WTC11 (cell line): ENCODE data around the gene PRR35. TPM values are rescaled to one million over a fixed set of nuclear protein-coding genes. Genes with fewer than 3 reads are reported as not detected.

Experiments used
- ATAC-seq: fragments of 200-7000 bp; cut with Tn5 transposase; 2 replicates; pipeline ENCODE4 v1.10.0; 2021; ENCODE audit warnings: mild to moderate bottlenecking, moderate library complexity
- CTCF ChIA-PET: fragments of 300-600 bp; sonication (Branson Sonifier 250); formaldehyde crosslinking; loops from one replicate; lab custom pipeline; 2021; ENCODE audit warnings: antibody characterized with exemption; lab: Charles Lee
- POLR2A ChIA-PET: fragments of 350-600 bp; sonication (Branson Sonifier 250); formaldehyde crosslinking; loops from one replicate; lab custom pipeline; 2021; ENCODE audit warnings: antibody characterized with exemption; lab: Charles Lee
- DNase-seq: peaks from one replicate; pipeline ENCODE4 v3.0.0; 2021; ENCODE audit warnings: low spot score
- H3K27ac Mint-ChIP-seq: 2 replicates; pipeline ENCODE4 v1.8.0; 2021; ENCODE audit warnings: mixed read lengths
- H3K27me3 Mint-ChIP-seq: 2 replicates; pipeline ENCODE4 v1.8.0; 2021; ENCODE audit warnings: low read depth, mild to moderate bottlenecking, moderate library complexity, mixed read lengths
- H3K36me3 Mint-ChIP-seq: 2 replicates; pipeline ENCODE4 v1.8.0; 2021; ENCODE audit warnings: mixed read lengths
- H3K4me1 Mint-ChIP-seq: 2 replicates; pipeline ENCODE4 v1.8.0; 2022; ENCODE audit warnings: mixed read lengths
- H3K4me3 Mint-ChIP-seq: 2 replicates; pipeline ENCODE4 v1.8.0; 2021; ENCODE audit warnings: mild to moderate bottlenecking, moderate library complexity, mixed read lengths
- H3K9me3 Mint-ChIP-seq: 2 replicates; pipeline ENCODE4 v1.8.0; 2021; ENCODE audit warnings: mixed read lengths
- E2F5 ChIP-seq: sonication (generic); formaldehyde crosslinking; IDR thresholded peaks from 2 replicates; pipeline ENCODE4 v1.8.1; 2022; ENCODE audit warnings: mild to moderate bottlenecking, moderate library complexity, missing genetic modification reagents
- ELF4 ChIP-seq: sonication (generic); formaldehyde crosslinking; IDR thresholded peaks from 2 replicates; pipeline ENCODE4 v1.8.1; 2022; ENCODE audit warnings: low read depth, mild to moderate bottlenecking, moderate library complexity, missing genetic modification reagents
- EMX1 ChIP-seq: fragments of 250-450 bp; sonication (Bioruptor Pico); IDR thresholded peaks from 2 replicates; pipeline ENCODE4 v1.8.0; 2021; ENCODE audit warnings: mild to moderate bottlenecking
- FOXP4 ChIP-seq: sonication (generic); formaldehyde crosslinking; IDR thresholded peaks from 2 replicates; pipeline ENCODE4 v1.8.0; 2022; ENCODE audit warnings: mild to moderate bottlenecking, missing genetic modification reagents
- GABPB1 ChIP-seq: sonication (generic); formaldehyde crosslinking; IDR thresholded peaks from 2 replicates; pipeline ENCODE4 v1.8.1; 2023; ENCODE audit warnings: mild to moderate bottlenecking, missing genetic modification reagents
- HMGXB4 ChIP-seq: sonication (generic); formaldehyde crosslinking; IDR thresholded peaks from 2 replicates; pipeline ENCODE4 v1.8.1; 2023; ENCODE audit warnings: mild to moderate bottlenecking, moderate library complexity, missing genetic modification reagents
- IRF1 ChIP-seq: sonication (generic); formaldehyde crosslinking; IDR thresholded peaks from 2 replicates; pipeline ENCODE4 v1.8.0; 2023; ENCODE audit warnings: missing genetic modification reagents
- JUN ChIP-seq: sonication (generic); formaldehyde crosslinking; IDR thresholded peaks from 2 replicates; pipeline ENCODE4 v1.8.0; 2023; ENCODE audit warnings: mild to moderate bottlenecking, missing genetic modification reagents
- PRDM15 ChIP-seq: sonication (generic); formaldehyde crosslinking; IDR thresholded peaks from 2 replicates; pipeline ENCODE4 v1.8.0; 2022; ENCODE audit warnings: missing genetic modification reagents
- USF1 ChIP-seq: sonication (generic); formaldehyde crosslinking; IDR thresholded peaks from 2 replicates; pipeline ENCODE4 v1.8.0; 2022; ENCODE audit warnings: mild to moderate bottlenecking, missing genetic modification reagents
- ZSCAN18 ChIP-seq: fragments of 250-450 bp; sonication (Bioruptor Pico); IDR thresholded peaks from 2 replicates; pipeline ENCODE4 v2.1.2; 2022; ENCODE audit warnings: mild to moderate bottlenecking, moderate library complexity
- total RNA-seq: library from RNA; stranded (reverse); gene quantifications from 3 replicates; pipeline ENCODE4 v1.2.3, GENCODE V29; 2021

The PRR35 gene
- total RNA-seq, 1 experiment from 2014 or later: 0.72 TPM

GRCh38 chr16:560701-561412, 663 bp downstream of the PRR35 start:
- no peaks in the 10 kb centered on the region for H3K9me3 Mint-ChIP-seq

DNA sequence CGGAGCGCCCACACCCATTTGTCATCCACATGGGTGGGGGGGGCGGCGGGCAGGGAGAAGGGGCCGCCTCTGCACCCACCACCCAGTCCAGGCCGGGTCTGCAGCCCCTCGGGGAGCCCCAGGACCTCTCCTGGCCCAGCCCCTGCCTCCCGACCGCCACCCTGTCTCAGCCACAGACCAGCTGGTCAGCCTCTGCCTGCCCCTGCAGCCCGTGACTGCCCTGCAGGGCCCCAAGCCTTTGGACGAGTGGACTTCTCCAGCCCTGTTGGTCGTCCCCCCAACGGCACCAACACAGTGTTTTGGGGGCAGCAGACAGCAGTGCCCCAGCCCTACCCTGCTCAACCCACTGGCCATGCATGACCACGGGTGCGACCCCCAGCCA, 1.2 kb downstream of the PRR35 start:
- peaks cover 29% of the 10 kb centered on the region for H3K27me3 Mint-ChIP-seq
- no peak overlapping the region for H3K4me3 Mint-ChIP-seq
- no peak for DNase-seq
- TF ChIP-seq E2F5 (CRISPR knock-in tag): no peak
- TF ChIP-seq EMX1 (CRISPR knock-in tag): no peak
- no peak for TF ChIP-seq USF1
- no peak overlapping the region for H3K27ac Mint-ChIP-seq
- peaks cover 4% of the 10 kb centered on the region for H3K4me1 Mint-ChIP-seq
- H3K36me3 Mint-ChIP-seq: no peaks in the 10 kb centered on the region
- ATAC-seq: no peak
- POLR2A ChIA-PET: no interaction called here
- no peaks in the 10 kb centered on the region for H3K9me3 Mint-ChIP-seq
- CTCF ChIA-PET: no interaction called here

More at GRCh38 chr16:560701-561412, 663 bp downstream of the PRR35 start:
- TF ChIP-seq FOXP4 (no peak), PRDM15 (CRISPR knock-in tag) (no peak), ELF4 (CRISPR knock-in tag) (no peak), HMGXB4 (CRISPR knock-in tag) (no peak)
- Mint-ChIP-seq H3K36me3 (no peaks in the 10 kb centered on the region), H3K27ac (no peak overlapping the region), H3K4me1 (peaks cover 3% of the 10 kb centered on the region; the same call in 1 of the 2 replicates), H3K27me3 (peaks cover 29% of the 10 kb centered on the region), H3K4me3 (no peak overlapping the region)
- POLR2A ChIA-PET: no interaction called here
- no peak for ATAC-seq
- CTCF ChIA-PET: no interaction called here
- no peak for DNase-seq

DNA sequence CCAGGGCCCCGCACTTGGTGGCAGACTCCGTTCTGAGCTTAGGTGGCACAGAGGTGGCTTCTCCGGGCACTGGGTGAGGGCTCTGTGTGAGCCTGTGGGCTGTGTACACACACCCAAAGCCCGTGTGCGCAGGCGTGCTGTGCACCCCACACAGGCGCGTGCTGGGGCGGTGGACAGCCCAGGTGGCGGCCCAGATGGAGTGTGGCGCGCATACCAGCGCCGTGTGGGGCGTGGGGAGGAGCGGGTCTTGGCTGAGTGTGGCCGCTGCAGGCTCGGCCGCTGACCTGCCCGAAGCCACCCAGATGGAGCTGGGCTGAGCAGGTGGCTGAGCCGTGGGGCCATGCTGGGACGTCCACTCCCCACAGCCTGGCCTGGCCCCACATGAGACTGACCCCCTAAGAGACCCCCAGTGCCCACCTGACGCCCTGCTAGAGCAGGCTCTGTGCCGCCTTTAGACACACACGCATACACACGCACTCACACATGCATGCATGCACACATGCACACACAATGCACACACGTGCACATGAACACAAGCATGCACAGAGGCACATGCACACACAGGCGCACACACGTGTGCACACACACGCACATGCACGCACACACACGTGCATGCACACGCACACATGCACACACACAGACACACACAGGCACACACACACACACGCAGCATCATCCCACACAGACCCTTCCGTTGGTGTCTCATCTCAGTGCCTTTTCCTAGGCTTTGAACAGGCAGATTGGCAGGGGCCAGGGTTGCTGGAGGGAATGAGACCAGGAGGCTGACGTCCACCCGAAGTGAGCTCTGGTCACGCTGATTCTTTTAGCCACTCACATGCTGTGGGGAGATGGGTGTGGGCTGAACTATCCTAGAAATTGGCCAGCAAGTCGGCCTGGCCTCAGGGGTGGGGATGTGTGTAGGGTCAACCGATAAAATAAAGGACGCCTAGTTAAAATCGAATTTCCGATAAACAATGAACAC, 2.1 kb downstream of the PRR35 start:
- ChIA-PET POLR2A (no interaction called here), CTCF (interaction anchor here (1.4 kb wide), 1 partner anchor 17 kb away, joined by 6 read pairs; no protein-coding TSS in a partner anchor)
- H3K4me3 Mint-ChIP-seq: no peak overlapping the region; the same call in 1 of the 2 replicates

More for the DNA sequence above, 2.1 kb downstream of the PRR35 start:
- Mint-ChIP-seq H3K27ac (peak overlapping the region; percentile 9; the same call in 1 of the 2 replicates), H3K27me3 (peaks cover 29% of the 10 kb centered on the region), H3K4me1 (peaks cover 12% of the 10 kb centered on the region), H3K9me3 (no peaks in the 10 kb centered on the region), H3K36me3 (no peaks in the 10 kb centered on the region)
- DNase-seq: no peak
- ATAC-seq: no peak
- TF ChIP-seq GABPB1: no peak
- TF ChIP-seq ZSCAN18 (CRISPR knock-in tag): no peak
- no peak for TF ChIP-seq JUN (CRISPR knock-in tag)
- no peak for TF ChIP-seq IRF1
